ENCODE measurements around the gene BICRA. TPM values are rescaled to one million over a fixed set of nuclear protein-coding genes. Genes with fewer than 3 reads are reported as not detected.

The BICRA gene
- total and polyA plus RNA-seq, 9 of the 15 experiments (the other 6 are each of a cell fraction or from before 2014, with no cell fraction given) = 0.01 to 8.8 (median 1.2) TPM

DNA sequence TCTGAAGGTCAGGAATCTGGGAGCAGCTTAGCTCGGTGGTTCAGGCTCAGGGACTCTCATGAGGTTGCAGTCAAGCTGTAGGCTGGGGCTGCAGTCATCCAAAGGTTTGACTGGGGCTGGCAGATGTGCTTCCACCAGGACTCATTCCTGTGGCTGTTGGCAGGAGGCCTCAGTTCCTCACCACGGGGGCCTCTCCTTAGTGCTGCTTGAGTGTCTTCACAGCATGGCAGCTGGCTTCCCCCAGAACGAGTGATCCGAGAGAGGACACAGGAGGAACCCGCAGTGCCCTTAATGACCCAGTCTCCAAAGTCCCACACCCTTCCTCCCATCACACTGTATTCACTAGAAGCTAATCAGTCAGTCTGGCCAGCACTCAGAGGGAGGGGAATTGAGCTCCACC is 65.6 kb downstream of the BICRA start (continued):
- TF ChIP-seq CXXC5 (CRISPR knock-in tag; IDR thresholded peaks at IDR 0.05) = no peak
- no peak for TF ChIP-seq YY1 (IDR thresholded peaks at IDR 0.05; ENCODE audit: borderline replicate concordance in 1 of 3, control insufficient read depth in 1 of 3, extremely low read depth in 1 of 3, insufficient read depth in 3 of 3, insufficient read length in 1 of 3, insufficient replicate concordance in 2 of 3, low read depth in 1 of 3, low read length in 2 of 3)
- no peak for TF ChIP-seq ZFPM2 (CRISPR knock-in tag; IDR thresholded peaks at IDR 0.05)
- no peak for TF ChIP-seq RBM25 (IDR thresholded peaks at IDR 0.05; ENCODE audit: low read depth, low read length, severe bottlenecking)
- no peak for TF ChIP-seq KAT2B (IDR thresholded peaks at IDR 0.05; ENCODE audit: low read depth, low read length)
- TF ChIP-seq ZNF3 (CRISPR knock-in tag; IDR thresholded peaks at IDR 0.05) = no peak
- no peak for TF ChIP-seq NFATC3 (IDR thresholded peaks at IDR 0.05)
- TF ChIP-seq E2F6 (IDR thresholded peaks at IDR 0.05; ENCODE audit: borderline replicate concordance in 1 of 2, extremely low read depth in 1 of 2, insufficient read depth in 1 of 2, insufficient read length in 1 of 2, low read depth in 1 of 2, low read length in 1 of 2, poor library complexity in 1 of 2, severe bottlenecking in 1 of 2) = no peak
- no peak for TF ChIP-seq ELK1 (CRISPR knock-in tag; IDR thresholded peaks at IDR 0.05)
- no peak for TF ChIP-seq SIRT6 (IDR thresholded peaks at IDR 0.05; ENCODE audit: low read depth, low read length)

Measured in K562 (cell line).